Transverse colon (tissue), 3 donors: Measurements from ENCODE around the gene LSR.

Experiments used
- EP300 ChIP-seq: sonication (generic); formaldehyde crosslinking; IDR thresholded peaks from one replicate; pipeline ENCODE4 v1.6.1; 2017; ENCODE audit warnings: antibody characterized with exemption, low read depth
- TF ChIP-seq, protein P1 (sequence below), 5 experiments: fragments of 200-600 bp in 3 of 5; fragments of 450-650 bp in 2 of 5; sonication (generic) in 3 of 5; IDR thresholded peaks; 1 replicate in 2 of 5; 2 replicates in 3 of 5; pipeline ENCODE4 v1.5.1; 2016 to 2017; ENCODE audit warnings: antibody characterized with exemption in 5 of 5, inconsistent platforms in 3 of 5, mild to moderate bottlenecking in 2 of 5, moderate library complexity in 1 of 5

DNA sequence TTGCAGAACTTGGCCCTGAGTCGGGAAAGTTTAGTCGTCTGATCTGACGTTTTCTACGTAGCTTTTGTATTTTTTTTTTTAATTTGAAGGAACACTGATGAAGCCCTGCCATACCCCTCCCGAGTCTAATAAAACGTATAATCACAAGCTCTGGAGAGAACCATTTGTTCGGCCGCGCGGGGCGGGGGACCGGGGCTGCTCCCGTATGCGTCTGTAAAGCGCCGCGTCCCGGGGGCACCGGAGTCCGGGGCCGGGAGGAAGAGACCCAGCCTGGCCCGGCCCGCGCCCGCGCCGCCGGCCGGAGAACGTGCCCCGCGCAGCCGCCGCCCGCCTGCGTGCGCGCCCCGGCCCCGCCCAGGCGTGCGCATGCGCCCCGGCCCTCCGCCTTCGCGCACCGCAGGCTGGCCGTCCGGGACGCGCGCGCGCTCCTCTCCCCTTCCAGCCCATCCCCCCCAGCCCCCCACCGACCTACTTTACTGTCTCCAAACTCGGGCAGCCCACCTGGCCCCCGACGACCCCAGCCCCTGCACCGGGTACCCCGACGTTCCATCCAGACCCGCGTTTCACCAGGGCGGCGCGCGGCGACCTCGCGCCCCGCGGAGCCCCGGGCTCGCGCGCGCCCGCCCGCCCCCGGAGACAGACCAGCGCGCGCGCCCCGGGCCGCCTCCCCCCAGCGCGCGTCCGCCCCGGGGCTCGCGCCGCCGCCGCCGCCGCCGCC lies 19.2 kb downstream of the LSR start:
- no peak for TF ChIP-seq EP300
- TF ChIP-seq, protein P1, sequence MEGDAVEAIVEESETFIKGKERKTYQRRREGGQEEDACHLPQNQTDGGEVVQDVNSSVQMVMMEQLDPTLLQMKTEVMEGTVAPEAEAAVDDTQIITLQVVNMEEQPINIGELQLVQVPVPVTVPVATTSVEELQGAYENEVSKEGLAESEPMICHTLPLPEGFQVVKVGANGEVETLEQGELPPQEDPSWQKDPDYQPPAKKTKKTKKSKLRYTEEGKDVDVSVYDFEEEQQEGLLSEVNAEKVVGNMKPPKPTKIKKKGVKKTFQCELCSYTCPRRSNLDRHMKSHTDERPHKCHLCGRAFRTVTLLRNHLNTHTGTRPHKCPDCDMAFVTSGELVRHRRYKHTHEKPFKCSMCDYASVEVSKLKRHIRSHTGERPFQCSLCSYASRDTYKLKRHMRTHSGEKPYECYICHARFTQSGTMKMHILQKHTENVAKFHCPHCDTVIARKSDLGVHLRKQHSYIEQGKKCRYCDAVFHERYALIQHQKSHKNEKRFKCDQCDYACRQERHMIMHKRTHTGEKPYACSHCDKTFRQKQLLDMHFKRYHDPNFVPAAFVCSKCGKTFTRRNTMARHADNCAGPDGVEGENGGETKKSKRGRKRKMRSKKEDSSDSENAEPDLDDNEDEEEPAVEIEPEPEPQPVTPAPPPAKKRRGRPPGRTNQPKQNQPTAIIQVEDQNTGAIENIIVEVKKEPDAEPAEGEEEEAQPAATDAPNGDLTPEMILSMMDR (IDR thresholded peaks at IDR 0.05), result no peak
